Endothelial cell of umbilical vein (primary cell): Measurements from ENCODE around the gene PLEKHG7. TPM values are rescaled to one million over a fixed set of nuclear protein-coding genes. Genes with fewer than 3 reads are reported as not detected.

ENCODE experiments used
- BruUV-seq: library from RNA; stranded (reverse); fragments of 400-500 nt; replicated peaks from 2 replicates; lab custom pipeline; 2021; lab: Mats Ljungman, UMichigan
- CTCF ChIA-PET: fragments of 300-600, 350-600 bp; sonication (Branson Sonifier 250); formaldehyde crosslinking; loops from one replicate; lab custom pipeline; 2021; ENCODE audit warnings: antibody characterized with exemption, inconsistent platforms; lab: Charles Lee
- POLR2A ChIA-PET: fragments of 300-600, 350-600 bp; sonication (Branson Sonifier 250); formaldehyde crosslinking; loops from one replicate; lab custom pipeline; 2021; ENCODE audit warnings: antibody characterized with exemption, inconsistent platforms; lab: Charles Lee
- DNase-seq: peaks from one replicate; pipeline ENCODE4 v3.0.0-alpha.2; 2011; ENCODE audit warnings: low read depth, low spot score
- FAIRE-seq: peaks from 2 replicates; lab custom pipeline; 2011; peaks lifted over from hg19 to GRCh38; lab: Jason Lieb, UNC
- H2AFZ ChIP-seq: 2 replicates; pipeline ENCODE4 v1.6.0; 2012; ENCODE audit warnings: low read depth, low read length, control low read depth, inconsistent platforms
- H3K27ac ChIP-seq: 2 replicates; pipeline ENCODE4 v1.5.1; 2011; ENCODE audit warnings: low read depth, mild to moderate bottlenecking, control low read depth, low read length, moderate library complexity; ENCODE audit not compliant: insufficient read depth
- H3K27me3 ChIP-seq, 2 experiments: 2 replicates each; pipeline versions ENCODE4 v1.6.0 to v1.6.1; 2011; ENCODE audit warnings: low read length in 2 of 2, mixed read lengths in 1 of 2; ENCODE audit not compliant: control insufficient read depth in 2 of 2, insufficient read depth in 2 of 2
- H3K36me3 ChIP-seq, 2 experiments: 2 replicates in 1 of 2; 3 replicates in 1 of 2; pipeline ENCODE4 v1.5.1; 2011; ENCODE audit warnings: low read length in 2 of 2, mild to moderate bottlenecking in 1 of 2, moderate library complexity in 1 of 2; ENCODE audit not compliant: control insufficient read depth in 2 of 2, insufficient read depth in 2 of 2; ENCODE audit errors: extremely low read depth in 1 of 2
- H3K4me1 ChIP-seq: 3 replicates; pipeline ENCODE4 v1.5.1; 2011; ENCODE audit warnings: mild to moderate bottlenecking, low read length; ENCODE audit not compliant: control insufficient read depth, insufficient read depth; ENCODE audit errors: extremely low read depth
- H3K4me2 ChIP-seq: 2 replicates; pipeline ENCODE4 v1.6.1; 2011; ENCODE audit warnings: low read length, control low read depth, mixed read lengths; ENCODE audit not compliant: insufficient read depth
- H3K4me3 ChIP-seq, 3 experiments: fragments of 200-600 bp in 1 of 3; sonication (generic), shearing (Covaris generic) in 1 of 3; replicated peaks in 1 of 3; 2 replicates each; pipeline ENCODE4 v1.5.1; 2011 to 2016; ENCODE audit warnings: control low read depth in 3 of 3, low read length in 3 of 3, mild to moderate bottlenecking in 2 of 3, inconsistent platforms in 1 of 3, low read depth in 1 of 3, moderate library complexity in 1 of 3; ENCODE audit not compliant: insufficient read depth in 1 of 3
- H3K79me2 ChIP-seq: 2 replicates; pipeline ENCODE4 v1.6.0; 2012; ENCODE audit warnings: low read length, inconsistent platforms; ENCODE audit not compliant: control insufficient read depth, insufficient read depth
- H3K9ac ChIP-seq: replicated peaks from 2 replicates; pipeline ENCODE3; 2011; ENCODE audit warnings: low read length, control low read depth; ENCODE audit not compliant: insufficient read depth; ENCODE audit errors: extremely low read depth
- H3K9me1 ChIP-seq: replicated peaks from 3 replicates; pipeline ENCODE4 v1.6.0; 2011; ENCODE audit warnings: mild to moderate bottlenecking, low read length; ENCODE audit not compliant: control insufficient read depth, insufficient read depth; ENCODE audit errors: extremely low read depth
- H3K9me3 ChIP-seq: replicated peaks from 2 replicates; pipeline ENCODE4 v1.5.1; 2012; ENCODE audit warnings: low read length, inconsistent platforms; ENCODE audit not compliant: control insufficient read depth, insufficient read depth
- H4K20me1 ChIP-seq: replicated peaks from 2 replicates; pipeline ENCODE3; 2011; ENCODE audit warnings: mild to moderate bottlenecking, low read length; ENCODE audit not compliant: control insufficient read depth, insufficient read depth; ENCODE audit errors: extremely low read depth
- EZH2 ChIP-seq: IDR thresholded peaks from 2 replicates; pipeline ENCODE4 v1.6.1; 2012; ENCODE audit warnings: borderline replicate concordance, low read depth, mild to moderate bottlenecking, moderate library complexity, low read length, inconsistent platforms; ENCODE audit not compliant: severe bottlenecking
- FOS ChIP-seq: IDR thresholded peaks from 2 replicates; pipeline ENCODE4 v1.6.1; 2011; ENCODE audit warnings: mild to moderate bottlenecking, low read length, moderate library complexity, borderline replicate concordance; ENCODE audit not compliant: insufficient read depth
- GATA2 ChIP-seq: IDR thresholded peaks from 2 replicates; pipeline ENCODE4 v1.7.0; 2011; ENCODE audit warnings: low read depth, mild to moderate bottlenecking, moderate library complexity, mixed read lengths, low read length; ENCODE audit not compliant: insufficient read length, insufficient read depth
- JUN ChIP-seq: IDR thresholded peaks from 2 replicates; pipeline ENCODE4 v1.6.1; 2011; ENCODE audit warnings: borderline replicate concordance, low read depth; ENCODE audit not compliant: insufficient read length, insufficient read depth
- MYC ChIP-seq: IDR thresholded peaks from one replicate; pipeline ENCODE4 v1.6.1; 2011; ENCODE audit warnings: mild to moderate bottlenecking, low read depth, low read length
- POLR2A ChIP-seq: IDR thresholded peaks from 2 replicates; pipeline ENCODE4 v1.6.1; 2012; ENCODE audit warnings: low read depth, mild to moderate bottlenecking, control low read depth, low read length
- POLR2AphosphoS5 ChIP-seq: IDR thresholded peaks from 2 replicates; pipeline ENCODE4 v1.6.1; 2012; ENCODE audit warnings: low read depth, mild to moderate bottlenecking, control low read depth, low read length, moderate library complexity; ENCODE audit not compliant: insufficient read depth
- dilution Hi-C: fragments of 300-500 bp; cut with MboI; formaldehyde crosslinking; loops from one replicate; pipeline ENCODE4 v1.15.0; 2019; ENCODE audit warnings: low sequenced_read_pairs; ENCODE audit not compliant: extremely low pct_ligation_motif_present
- intact Hi-C: fragments of 100-400 bp; cut with micrococcal nuclease; formaldehyde crosslinking; loops from one replicate; pipeline ENCODE4 v1.10.0; 2022
- polyA plus RNA-seq, 4 experiments: library from polyadenylated mRNA; depleted of rRNA in 3 of 4; stranded (reverse) in 3 of 4; unstranded in 1 of 4; fragments of >200 nt; gene quantifications; 2 replicates each; pipeline versions ENCODE4 v1.2.1 to v1.2.3, GENCODE V29; 2011 to 2012; ENCODE audit warnings: missing spikeins in 1 of 4
- total RNA-seq: library from RNA; stranded (reverse); gene quantifications from 2 replicates; pipeline ENCODE4 v1.2.3, GENCODE V29; 2021
- TF ChIP-seq, protein P1 (sequence below), 2 donors: IDR thresholded peaks; 1 replicate in 1 of 2; 2 replicates in 1 of 2; pipeline ENCODE4 v1.5.1; 2011; ENCODE audit warnings: low read length in 2 of 2, mild to moderate bottlenecking in 2 of 2, moderate library complexity in 2 of 2, control low read depth in 1 of 2, inconsistent platforms in 1 of 2, low read depth in 1 of 2; ENCODE audit not compliant: insufficient read depth in 1 of 2; ENCODE audit errors: extremely low read depth in 1 of 2
- TF ChIP-seq, protein P2 (sequence below): IDR thresholded peaks from 2 replicates; pipeline ENCODE4 v1.6.1; 2011; ENCODE audit not compliant: insufficient read depth, insufficient read length

PLEKHG7 gene
- total and polyA plus RNA-seq, 2 donors (not counting 3 experiments of a cell fraction or from before 2014, with no cell fraction given): not detected

DNA sequence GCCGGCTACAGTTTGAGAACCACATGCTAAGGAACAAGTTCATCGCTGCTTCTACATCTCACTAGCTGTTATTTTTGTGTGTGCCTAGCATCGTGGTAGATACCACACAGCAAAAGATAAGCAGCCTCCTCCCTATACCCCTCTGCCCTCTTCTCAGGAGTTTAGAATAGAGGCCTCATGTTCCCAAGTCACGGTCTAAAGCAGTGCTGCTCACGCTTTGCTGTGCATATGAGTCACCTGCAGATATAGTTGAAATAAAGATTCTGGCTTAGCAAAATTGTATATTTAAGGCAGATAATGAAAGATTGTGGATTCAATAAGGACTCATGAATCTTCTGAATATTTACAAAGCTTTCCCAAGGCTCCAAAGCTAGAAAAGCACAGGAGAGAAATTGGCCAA is 28.0 kb downstream of the PLEKHG7 start:
- TF ChIP-seq, protein P1, sequence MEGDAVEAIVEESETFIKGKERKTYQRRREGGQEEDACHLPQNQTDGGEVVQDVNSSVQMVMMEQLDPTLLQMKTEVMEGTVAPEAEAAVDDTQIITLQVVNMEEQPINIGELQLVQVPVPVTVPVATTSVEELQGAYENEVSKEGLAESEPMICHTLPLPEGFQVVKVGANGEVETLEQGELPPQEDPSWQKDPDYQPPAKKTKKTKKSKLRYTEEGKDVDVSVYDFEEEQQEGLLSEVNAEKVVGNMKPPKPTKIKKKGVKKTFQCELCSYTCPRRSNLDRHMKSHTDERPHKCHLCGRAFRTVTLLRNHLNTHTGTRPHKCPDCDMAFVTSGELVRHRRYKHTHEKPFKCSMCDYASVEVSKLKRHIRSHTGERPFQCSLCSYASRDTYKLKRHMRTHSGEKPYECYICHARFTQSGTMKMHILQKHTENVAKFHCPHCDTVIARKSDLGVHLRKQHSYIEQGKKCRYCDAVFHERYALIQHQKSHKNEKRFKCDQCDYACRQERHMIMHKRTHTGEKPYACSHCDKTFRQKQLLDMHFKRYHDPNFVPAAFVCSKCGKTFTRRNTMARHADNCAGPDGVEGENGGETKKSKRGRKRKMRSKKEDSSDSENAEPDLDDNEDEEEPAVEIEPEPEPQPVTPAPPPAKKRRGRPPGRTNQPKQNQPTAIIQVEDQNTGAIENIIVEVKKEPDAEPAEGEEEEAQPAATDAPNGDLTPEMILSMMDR (IDR thresholded peaks at IDR 0.05; ENCODE audit: extremely low read depth in 1 of 2, insufficient read depth in 1 of 2, low read depth in 1 of 2, low read length in 2 of 2): no peak
- TF ChIP-seq, protein P2, sequence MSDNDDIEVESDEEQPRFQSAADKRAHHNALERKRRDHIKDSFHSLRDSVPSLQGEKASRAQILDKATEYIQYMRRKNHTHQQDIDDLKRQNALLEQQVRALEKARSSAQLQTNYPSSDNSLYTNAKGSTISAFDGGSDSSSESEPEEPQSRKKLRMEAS: no peak
- TF ChIP-seq GATA2 (no peak), JUN (no peak), FOS (no peak), MYC (no peak), EZH2 (no peak), POLR2A (no peak), POLR2AphosphoS5 (no peak)
- H2AFZ ChIP-seq: no peak overlapping the region
- H3K9ac ChIP-seq: no peak overlapping the region
- peaks cover 4% of the 10 kb centered on the region for H3K4me1 ChIP-seq
- no peaks in the 10 kb centered on the region for H3K9me3 ChIP-seq
- no peak overlapping the region for H3K27ac ChIP-seq
- no peaks in the 10 kb centered on the region for H3K9me1 ChIP-seq
- intact Hi-C loops (no loop called here), dilution Hi-C loops (no loop called here)
- no peak overlapping the region for H3K4me3 ChIP-seq
- H3K79me2 ChIP-seq: no peaks in the 10 kb centered on the region
- peaks cover 0 to 2% of the 10 kb centered on the region in 2 experiments for H3K27me3 ChIP-seq
- H4K20me1 ChIP-seq: no peaks in the 10 kb centered on the region
- POLR2A ChIA-PET: interaction anchor here (0.6 kb wide), 1 partner anchor 9 kb away, joined by 7 read pairs; no protein-coding TSS in a partner anchor
- DNase-seq (no peak), FAIRE-seq (no peak)
- H3K4me2 ChIP-seq: no peak overlapping the region
- BruUV-seq: no TSS peak
- CTCF ChIA-PET: interaction anchor here (1.1 to 2.1 kb wide), 3 partner anchors 9 to 15 kb away, joined by 4 to 6 read pairs (median 6); no protein-coding TSS in a partner anchor
- no peaks in the 10 kb centered on the region for H3K36me3 ChIP-seq
